Measurements from ENCODE around the gene GABRA1. TPM values are rescaled to one million over a fixed set of nuclear protein-coding genes. Genes with fewer than 3 reads are reported as not detected.

GABRA1 gene
- total RNA-seq, 4 donors from 2014 or later, result not detected

GRCh38 chr5:161900981-161901380 lies 53.1 kb downstream of the GABRA1 start:
- DNase-seq, result no peak
- intact Hi-C loops (cut with DNase I), result no loop called here
- no peaks in the 10 kb centered on the region for H3K27me3 ChIP-seq
- H3K4me3 ChIP-seq, result no peak overlapping the region
- H3K4me1 ChIP-seq, result no peaks in the 10 kb centered on the region
- no peak overlapping the region for H3K27ac ChIP-seq
- H3K9me3 ChIP-seq, result no peaks in the 10 kb centered on the region
- no peak for TF ChIP-seq POLR2A (IDR thresholded peaks at IDR 0.05)
- no peak for TF ChIP-seq CTCF (IDR thresholded peaks at IDR 0.05)
- 100% methylated on average over 1 of the region's 1 CpG for WGBS, 2 donors
- no peaks in the 10 kb centered on the region for H3K36me3 ChIP-seq

DNA sequence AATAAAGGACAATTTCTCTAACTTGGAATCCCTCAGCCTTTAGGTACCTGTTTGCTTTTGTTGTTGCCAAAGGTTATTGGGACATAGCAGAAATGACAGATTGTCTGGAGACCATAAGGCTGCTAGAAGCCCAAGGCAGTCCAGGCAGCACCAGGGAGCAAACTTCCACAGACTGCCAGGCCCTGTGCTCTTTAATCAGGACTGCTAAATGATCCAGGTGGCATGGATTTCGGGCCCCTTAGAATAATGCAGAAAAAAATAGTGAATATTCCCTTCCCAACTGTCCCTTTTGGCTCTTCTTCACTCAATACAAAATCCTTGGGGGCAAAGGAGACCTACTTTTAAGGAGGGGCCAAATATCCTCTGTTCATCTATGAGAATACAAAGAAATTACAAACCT lies 73.9 kb downstream of the GABRA1 start:
- Histone ChIP-seq H3K4me1 (no peaks in the 10 kb centered on the region), H3K4me3 (no peak overlapping the region), H3K27ac (no peak overlapping the region), H3K36me3 (no peaks in the 10 kb centered on the region), H3K27me3 (no peaks in the 10 kb centered on the region), H3K9me3 (no peaks in the 10 kb centered on the region)
- TF ChIP-seq CTCF (IDR thresholded peaks at IDR 0.05) (no peak), POLR2A (IDR thresholded peaks at IDR 0.05) (no peak)
- intact Hi-C loops (cut with DNase I), result no loop called here
- WGBS, 2 donors, result 27 to 40% methylated on average over 1 of the region's 1 CpG
- no peak for DNase-seq

- Histone ChIP-seq H3K27me3 (no peaks in the 10 kb centered on the region), H3K4me1 (no peaks in the 10 kb centered on the region), H3K9me3 (no peaks in the 10 kb centered on the region), H3K4me3 (no peak overlapping the region), H3K36me3 (no peaks in the 10 kb centered on the region), H3K27ac (no peak overlapping the region)
- intact Hi-C loops (cut with DNase I), result no loop called here
- TF ChIP-seq POLR2A (IDR thresholded peaks at IDR 0.05), result no peak
- TF ChIP-seq CTCF (IDR thresholded peaks at IDR 0.05), result no peak
- 63 to 73% methylated on average over 3 of the region's 3 CpGs for WGBS, 2 donors
- DNase-seq, result no peak
Measured at GRCh38 chr5:161924270-161924669, 76.3 kb downstream of the GABRA1 start.

DNA sequence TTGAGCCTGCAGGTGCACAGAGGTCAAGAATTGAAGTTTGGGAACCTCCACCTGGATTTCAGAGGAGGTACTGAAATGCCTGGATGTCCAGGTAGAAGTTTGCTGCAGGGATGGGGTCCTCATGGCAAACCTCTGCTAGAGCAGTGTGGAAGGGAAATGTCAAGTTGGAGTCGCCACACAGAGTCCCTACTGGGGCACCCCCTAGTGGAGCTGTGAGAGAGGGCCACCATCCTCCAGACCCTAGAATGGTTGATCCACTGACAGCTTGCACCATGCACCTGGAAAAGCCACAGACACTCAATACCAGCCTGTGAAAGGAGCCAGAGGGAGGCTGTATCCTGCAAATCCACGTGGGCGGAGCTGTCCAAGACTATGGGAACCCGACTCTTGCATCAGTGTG lies 78.0 kb downstream of the GABRA1 start:
- no peak for DNase-seq
- Histone ChIP-seq H3K4me1 (no peaks in the 10 kb centered on the region), H3K4me3 (no peak overlapping the region), H3K9me3 (no peaks in the 10 kb centered on the region), H3K27me3 (no peaks in the 10 kb centered on the region), H3K27ac (no peak overlapping the region), H3K36me3 (no peaks in the 10 kb centered on the region)
- intact Hi-C loops (cut with DNase I), result no loop called here
- TF ChIP-seq POLR2A (IDR thresholded peaks at IDR 0.05) (no peak), CTCF (IDR thresholded peaks at IDR 0.05) (no peak)
- 49 to 50% methylated on average over 4 of the region's 4 CpGs for WGBS, 2 donors

DNA sequence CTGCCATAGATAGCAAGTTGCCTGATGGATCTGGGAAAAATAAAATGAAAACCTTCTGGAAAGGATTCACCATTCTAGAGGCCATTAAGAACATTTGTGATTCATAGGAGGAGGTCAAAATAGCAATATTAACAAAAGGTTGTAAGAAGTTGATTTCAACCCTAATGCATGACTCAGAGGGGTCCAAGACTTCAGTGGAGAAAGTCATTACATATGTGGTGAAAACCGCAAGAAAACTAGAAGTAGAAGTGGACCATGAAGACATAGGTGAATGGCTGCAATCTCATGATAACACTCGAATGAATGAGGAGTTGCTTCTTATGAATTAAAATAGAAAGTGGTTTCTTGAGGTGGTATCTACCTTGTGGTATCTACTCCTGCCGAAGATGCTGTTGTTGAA lies 86.6 kb downstream of the GABRA1 start:
- no peak for TF ChIP-seq POLR2A (IDR thresholded peaks at IDR 0.05)
- no peak for TF ChIP-seq CTCF (IDR thresholded peaks at IDR 0.05)
- DNase-seq, result no peak
- no peaks in the 10 kb centered on the region for H3K36me3 ChIP-seq
- H3K4me3 ChIP-seq, result no peak overlapping the region
- intact Hi-C loops (cut with DNase I), result no loop called here
- no peaks in the 10 kb centered on the region for H3K9me3 ChIP-seq
- H3K4me1 ChIP-seq, result no peaks in the 10 kb centered on the region
- 67 to 80% methylated on average over 3 of the region's 3 CpGs for WGBS, 2 donors
- no peaks in the 10 kb centered on the region for H3K27me3 ChIP-seq
- no peak overlapping the region for H3K27ac ChIP-seq

All from esophagus squamous epithelium (tissue), 5 donors.